ENCODE measurements around the gene PTPRO.

The PTPRO gene

DNA sequence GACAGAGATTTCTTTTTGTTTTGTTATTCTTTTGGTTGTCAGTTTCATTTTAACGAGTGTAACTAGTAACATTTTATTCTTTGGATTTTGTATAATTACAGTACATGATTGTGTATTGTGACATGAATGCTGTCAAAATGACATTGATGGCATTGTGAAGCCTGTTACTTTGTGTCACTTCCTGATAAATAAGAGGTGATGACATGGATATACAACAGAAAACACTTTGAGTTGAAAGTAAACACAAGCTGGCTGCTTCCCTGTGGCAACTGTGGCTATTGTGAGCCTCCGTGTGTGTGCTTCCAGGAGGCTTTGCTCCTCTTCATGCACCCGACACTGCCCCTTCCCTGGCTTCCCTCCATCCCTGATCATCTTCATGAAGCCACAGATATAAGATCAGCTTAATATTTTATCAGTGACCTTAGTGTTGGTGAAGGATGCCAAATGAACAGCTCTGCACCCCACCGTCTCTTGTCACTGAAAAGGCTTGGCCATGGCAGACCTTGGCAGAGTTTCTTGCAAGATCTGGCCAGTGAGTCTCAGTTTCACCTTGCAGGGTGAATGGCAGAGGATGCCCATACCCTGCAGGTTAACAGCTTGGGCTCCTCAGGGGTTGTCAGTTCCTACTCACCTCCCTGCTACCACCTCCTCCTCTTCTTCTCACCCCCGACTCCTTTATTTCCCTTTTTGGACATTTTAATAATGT lies 275.0 kb downstream of the PTPRO start:
- H3K27ac ChIP-seq: no peak overlapping the region
- TF ChIP-seq ZFX (IDR thresholded peaks at IDR 0.05): no peak
- TF ChIP-seq, protein P1, sequence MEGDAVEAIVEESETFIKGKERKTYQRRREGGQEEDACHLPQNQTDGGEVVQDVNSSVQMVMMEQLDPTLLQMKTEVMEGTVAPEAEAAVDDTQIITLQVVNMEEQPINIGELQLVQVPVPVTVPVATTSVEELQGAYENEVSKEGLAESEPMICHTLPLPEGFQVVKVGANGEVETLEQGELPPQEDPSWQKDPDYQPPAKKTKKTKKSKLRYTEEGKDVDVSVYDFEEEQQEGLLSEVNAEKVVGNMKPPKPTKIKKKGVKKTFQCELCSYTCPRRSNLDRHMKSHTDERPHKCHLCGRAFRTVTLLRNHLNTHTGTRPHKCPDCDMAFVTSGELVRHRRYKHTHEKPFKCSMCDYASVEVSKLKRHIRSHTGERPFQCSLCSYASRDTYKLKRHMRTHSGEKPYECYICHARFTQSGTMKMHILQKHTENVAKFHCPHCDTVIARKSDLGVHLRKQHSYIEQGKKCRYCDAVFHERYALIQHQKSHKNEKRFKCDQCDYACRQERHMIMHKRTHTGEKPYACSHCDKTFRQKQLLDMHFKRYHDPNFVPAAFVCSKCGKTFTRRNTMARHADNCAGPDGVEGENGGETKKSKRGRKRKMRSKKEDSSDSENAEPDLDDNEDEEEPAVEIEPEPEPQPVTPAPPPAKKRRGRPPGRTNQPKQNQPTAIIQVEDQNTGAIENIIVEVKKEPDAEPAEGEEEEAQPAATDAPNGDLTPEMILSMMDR (conservative IDR thresholded peaks at IDR 0.05): no peak

DNA sequence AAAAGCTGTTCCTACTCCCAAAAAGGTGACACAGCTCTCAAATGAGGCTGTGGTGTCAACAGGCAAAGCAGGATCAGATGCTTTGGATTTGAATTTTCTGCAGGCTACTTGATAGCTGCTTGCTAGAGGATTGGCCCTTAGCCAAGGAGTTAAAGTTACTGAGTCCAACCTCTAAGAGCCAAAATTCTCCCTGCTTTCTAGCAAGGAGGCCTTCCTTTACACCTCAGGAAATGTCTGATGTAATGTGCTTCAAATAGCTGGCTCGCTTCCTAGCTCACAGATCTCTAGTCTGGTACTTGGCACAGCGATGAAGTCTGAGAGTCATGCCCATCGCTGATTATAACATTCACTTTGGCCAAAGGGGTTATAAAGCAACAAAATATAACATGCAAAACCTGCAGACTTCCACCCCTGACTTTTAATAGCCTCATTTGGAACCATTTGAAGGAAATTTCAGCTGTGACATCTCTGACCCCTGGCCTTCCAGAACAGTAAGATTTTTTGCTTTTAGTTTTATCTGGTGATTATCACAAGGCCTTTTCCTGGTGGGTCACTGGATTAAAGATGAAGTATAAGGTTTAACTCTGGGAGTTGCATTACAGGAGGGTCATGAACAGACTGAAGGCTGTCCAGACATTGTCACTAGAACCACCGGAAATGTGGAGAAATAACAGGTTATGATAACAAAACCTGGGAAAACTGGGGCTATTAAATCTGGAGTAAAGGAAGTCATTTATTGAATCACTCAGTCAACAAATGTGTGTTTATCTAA lies 277.1 kb downstream of the PTPRO start:
- TF ChIP-seq ZFX (IDR thresholded peaks at IDR 0.05): no peak
- TF ChIP-seq, protein P1 (conservative IDR thresholded peaks at IDR 0.05): no peak
- H3K27ac ChIP-seq: no peak overlapping the region

DNA sequence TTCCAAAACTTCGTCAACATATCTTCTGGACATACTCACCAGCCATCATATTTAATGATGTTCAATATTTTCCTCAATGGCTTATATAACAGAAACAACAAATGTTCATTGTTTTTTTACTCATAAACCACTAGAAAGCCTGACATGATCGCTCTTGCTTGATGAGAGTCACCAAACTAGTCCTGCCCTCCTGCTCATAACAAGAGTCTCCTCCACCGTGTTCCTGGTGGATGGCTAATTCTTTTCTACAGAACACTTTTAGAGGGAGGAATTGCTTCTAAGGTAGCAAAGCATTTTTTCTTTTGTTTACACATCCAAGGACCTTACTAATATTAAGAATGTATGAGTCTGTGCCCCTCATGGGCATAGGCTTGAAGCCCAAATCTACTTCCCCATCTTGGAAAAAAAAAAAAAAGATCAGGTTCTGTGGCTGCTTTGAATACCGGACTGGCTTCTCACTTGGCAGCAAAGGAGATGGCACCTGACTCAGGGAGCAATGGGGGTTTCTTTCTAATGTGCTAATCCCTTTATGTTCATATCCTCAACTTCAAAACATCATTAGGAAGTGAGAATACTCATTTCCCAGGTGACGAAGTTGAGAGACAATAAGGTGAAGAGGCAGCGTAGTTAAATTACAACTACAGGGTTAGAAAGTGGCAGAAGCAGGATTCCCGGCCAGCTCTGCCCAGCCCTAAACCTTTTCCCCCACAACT lies 278.1 kb downstream of the PTPRO start:
- H3K27ac ChIP-seq: no peak overlapping the region

DNA sequence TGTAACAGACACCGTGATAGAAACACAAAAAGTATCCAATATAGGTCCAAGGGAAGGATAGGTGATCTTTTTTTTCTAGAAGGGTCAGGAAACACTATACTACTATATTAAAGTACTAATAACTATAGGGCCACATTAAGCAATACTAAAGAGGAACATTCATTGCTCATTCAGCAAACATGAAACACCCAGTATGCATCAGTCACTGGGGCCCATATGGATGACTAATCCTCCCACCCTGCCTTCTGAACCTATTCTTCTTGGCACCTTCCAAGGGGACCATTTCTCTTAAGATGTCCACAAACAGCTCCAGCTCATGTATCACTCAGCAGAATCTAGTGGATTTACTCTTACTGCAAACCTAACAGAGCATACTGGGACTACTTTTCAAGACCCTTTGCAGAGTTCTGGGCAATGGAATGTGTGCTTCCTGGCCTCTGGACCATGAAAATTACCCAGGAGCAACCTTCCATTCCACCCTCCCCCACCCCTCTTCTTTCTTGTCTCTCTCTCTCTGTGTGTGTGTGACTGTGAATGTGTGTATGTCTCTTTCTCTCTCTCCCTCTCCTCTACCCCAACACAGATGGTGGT lies 279.0 kb downstream of the PTPRO start:
- no peak overlapping the region for H3K27ac ChIP-seq
- TF ChIP-seq ZFX (IDR thresholded peaks at IDR 0.05): no peak
- TF ChIP-seq, protein P1 (conservative IDR thresholded peaks at IDR 0.05): no peak

More for the DNA sequence above, 278.1 kb downstream of the PTPRO start:
- no peak for TF ChIP-seq ZFX (IDR thresholded peaks at IDR 0.05)
- TF ChIP-seq, protein P1 (conservative IDR thresholded peaks at IDR 0.05): no peak

DNA sequence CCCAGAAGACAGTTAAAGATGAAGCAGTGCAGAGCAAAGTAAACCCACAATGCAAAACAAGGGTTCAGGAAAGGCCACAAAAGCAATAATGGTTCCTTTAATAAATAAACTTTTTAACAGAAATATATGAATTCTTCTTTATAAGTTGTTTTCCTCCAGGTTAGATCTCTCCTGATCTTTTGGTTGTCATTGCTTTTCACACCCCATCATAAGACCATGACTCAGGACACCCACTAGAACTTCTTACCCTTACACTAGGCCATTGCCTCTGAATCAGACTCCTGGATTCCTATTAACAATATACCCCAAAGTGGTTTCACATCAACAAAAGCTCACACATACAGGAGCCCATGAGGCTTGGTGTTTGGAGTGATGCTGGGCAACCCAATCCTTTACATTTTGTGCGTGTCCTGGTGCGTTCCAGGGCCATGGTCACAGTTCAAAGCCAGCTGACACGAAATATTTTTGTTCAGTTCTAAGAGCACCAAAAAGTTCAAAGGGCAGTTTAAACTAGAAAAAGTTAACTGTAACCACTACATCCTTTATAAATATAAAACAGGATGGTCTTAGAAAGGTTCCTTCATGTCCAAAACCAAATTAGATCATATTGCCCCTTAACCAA lies 279.9 kb downstream of the PTPRO start:
- TF ChIP-seq ZFX (IDR thresholded peaks at IDR 0.05): no peak
- TF ChIP-seq, protein P1 (conservative IDR thresholded peaks at IDR 0.05): no peak
- no peak overlapping the region for H3K27ac ChIP-seq

DNA sequence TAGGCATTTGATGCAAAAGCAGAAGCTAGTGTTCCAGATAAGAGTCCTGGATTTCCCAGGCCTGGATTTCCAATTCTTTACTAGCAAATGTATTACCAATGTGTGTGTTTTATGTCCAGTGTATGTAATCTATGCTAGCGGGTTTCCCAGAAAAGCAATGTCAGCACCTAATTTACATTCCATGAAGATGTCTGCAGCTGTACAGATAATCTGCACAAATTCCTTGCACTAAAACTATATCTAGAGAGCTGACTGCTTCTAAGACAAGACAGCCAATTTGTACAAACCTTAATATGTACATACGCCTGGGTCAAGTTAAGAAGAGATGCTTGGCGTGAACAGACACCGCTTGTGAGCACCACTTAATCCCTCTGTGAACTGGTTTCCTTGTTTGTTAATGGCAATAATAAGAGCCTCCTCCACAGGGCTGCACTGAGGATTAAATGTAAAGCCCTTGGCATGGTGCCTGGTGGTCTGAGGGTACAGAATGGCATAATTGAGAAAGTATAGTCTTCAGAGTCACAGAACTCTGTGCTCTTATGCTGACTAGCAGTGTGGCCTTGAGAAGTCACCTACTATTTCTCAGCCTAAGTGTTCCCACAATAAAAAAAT lies 281.3 kb downstream of the PTPRO start:
- H3K27ac ChIP-seq: no peak overlapping the region
- TF ChIP-seq, protein P1 (conservative IDR thresholded peaks at IDR 0.05): no peak
- no peak for TF ChIP-seq ZFX (IDR thresholded peaks at IDR 0.05)
